Activated CD8-positive, alpha-beta T cell treated with anti-CD3 and anti-CD28 coated beads for 36 hours (primary cell): ENCODE data around the gene GRSF1. TPM values are rescaled to one million over a fixed set of nuclear protein-coding genes. Genes with fewer than 3 reads are reported as not detected.

Source experiments
- ATAC-seq: fragments of 200-7000 bp; cut with Tn5 transposase; one replicate; pipeline ENCODE4 v1.10.0; 2021; ENCODE audit warnings: mild to moderate bottlenecking, moderate library complexity
- CTCF ChIA-PET: fragments of 350-600 bp; sonication (Branson Sonifier 250); formaldehyde crosslinking; loops from one replicate; lab custom pipeline; 2021; ENCODE audit warnings: antibody characterized with exemption; lab: Charles Lee
- POLR2A ChIA-PET: fragments of 350-600 bp; sonication (Branson Sonifier 250); formaldehyde crosslinking; loops from one replicate; lab custom pipeline; 2021; ENCODE audit warnings: antibody characterized with exemption; lab: Charles Lee
- DNase-seq: peaks from one replicate; pipeline ENCODE4 v3.0.0-alpha.2; 2020
- H3K27ac Mint-ChIP-seq: one replicate; pipeline ENCODE4 v1.8.0; 2021; ENCODE audit warnings: mild to moderate bottlenecking, mixed read lengths
- H3K27me3 Mint-ChIP-seq: one replicate; pipeline ENCODE4 v1.8.0; 2021; ENCODE audit warnings: mixed read lengths
- H3K36me3 Mint-ChIP-seq: one replicate; pipeline ENCODE4 v1.8.0; 2021; ENCODE audit warnings: low read depth, mixed read lengths
- H3K4me1 Mint-ChIP-seq: one replicate; pipeline ENCODE4 v1.8.0; 2021; ENCODE audit warnings: low read depth, mixed read lengths
- H3K4me3 Mint-ChIP-seq: one replicate; pipeline ENCODE4 v1.8.0; 2021; ENCODE audit warnings: mild to moderate bottlenecking, moderate library complexity, mixed read lengths
- H3K9me3 Mint-ChIP-seq: one replicate; pipeline ENCODE4 v1.8.0; 2021; ENCODE audit warnings: mixed read lengths
- intact Hi-C: fragments of 100-400 bp; cut with micrococcal nuclease; formaldehyde crosslinking; loops from one replicate; pipeline ENCODE4 v1.10.0; 2022
- total RNA-seq, 2 experiments: library from RNA; stranded (reverse); gene quantifications; one replicate each; pipeline ENCODE4 v1.2.3, GENCODE V29; 2021
- TF ChIP-seq, protein P1 (sequence below): fragments of 200-600 bp; IDR thresholded peaks from one replicate; pipeline ENCODE4 v1.8.0; 2022; ENCODE audit warnings: antibody characterized with exemption, mild to moderate bottlenecking

GRSF1 gene
- total RNA-seq, 2 experiments from 2014 or later, result 111 to 117 TPM

DNA sequence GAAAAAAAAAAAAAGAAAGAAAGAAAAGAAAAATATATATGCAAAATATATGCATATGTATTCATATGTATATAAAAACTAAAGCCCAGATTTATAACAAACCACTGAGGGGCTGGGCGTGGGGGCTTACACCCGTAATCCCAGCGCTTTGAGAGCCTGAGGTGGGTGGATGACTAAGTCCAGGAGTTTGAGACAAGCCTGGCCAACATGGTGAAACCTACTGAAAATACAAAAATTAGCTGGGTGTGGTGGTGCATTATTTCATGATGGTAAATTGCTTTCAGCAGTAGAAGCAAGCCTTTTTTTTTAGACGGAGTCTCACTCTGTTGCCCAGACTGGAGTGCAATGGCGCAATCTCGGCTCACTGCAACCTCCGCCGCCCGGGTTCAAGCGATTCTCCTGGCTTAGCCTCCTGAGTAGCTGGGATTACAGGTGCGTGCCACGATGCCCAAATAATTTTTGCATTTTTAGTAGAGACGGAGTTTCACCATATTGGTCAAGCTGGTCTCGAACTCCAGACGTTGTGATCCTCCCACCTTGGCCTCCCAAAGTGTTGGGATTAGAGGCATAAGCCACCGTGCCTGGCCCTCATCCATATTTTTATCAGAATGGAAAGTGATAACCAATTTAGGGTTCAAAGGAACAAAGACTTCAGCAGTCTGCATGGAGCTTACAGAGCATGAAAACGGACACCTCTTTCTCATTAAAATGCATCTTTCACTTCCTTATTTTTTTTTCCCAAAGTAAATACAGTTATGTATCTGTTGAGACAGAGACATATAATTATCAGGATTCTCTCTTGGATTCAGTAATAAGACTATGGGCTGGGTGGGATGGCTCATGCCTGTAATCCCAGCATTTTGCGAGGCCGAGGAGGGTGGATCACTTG, 34.8 kb upstream of the GRSF1 start:
- ATAC-seq, result no peak
- CTCF ChIA-PET, result no interaction called here
- intact Hi-C loops, result no loop called here
- Mint-ChIP-seq H3K36me3 (no peaks in the 10 kb centered on the region), H3K27me3 (no peaks in the 10 kb centered on the region), H3K9me3 (no peaks in the 10 kb centered on the region), H3K4me1 (no peaks in the 10 kb centered on the region), H3K4me3 (no peak overlapping the region), H3K27ac (no peak overlapping the region)
- no peak for DNase-seq
- POLR2A ChIA-PET, result no interaction called here
- TF ChIP-seq, protein P1, sequence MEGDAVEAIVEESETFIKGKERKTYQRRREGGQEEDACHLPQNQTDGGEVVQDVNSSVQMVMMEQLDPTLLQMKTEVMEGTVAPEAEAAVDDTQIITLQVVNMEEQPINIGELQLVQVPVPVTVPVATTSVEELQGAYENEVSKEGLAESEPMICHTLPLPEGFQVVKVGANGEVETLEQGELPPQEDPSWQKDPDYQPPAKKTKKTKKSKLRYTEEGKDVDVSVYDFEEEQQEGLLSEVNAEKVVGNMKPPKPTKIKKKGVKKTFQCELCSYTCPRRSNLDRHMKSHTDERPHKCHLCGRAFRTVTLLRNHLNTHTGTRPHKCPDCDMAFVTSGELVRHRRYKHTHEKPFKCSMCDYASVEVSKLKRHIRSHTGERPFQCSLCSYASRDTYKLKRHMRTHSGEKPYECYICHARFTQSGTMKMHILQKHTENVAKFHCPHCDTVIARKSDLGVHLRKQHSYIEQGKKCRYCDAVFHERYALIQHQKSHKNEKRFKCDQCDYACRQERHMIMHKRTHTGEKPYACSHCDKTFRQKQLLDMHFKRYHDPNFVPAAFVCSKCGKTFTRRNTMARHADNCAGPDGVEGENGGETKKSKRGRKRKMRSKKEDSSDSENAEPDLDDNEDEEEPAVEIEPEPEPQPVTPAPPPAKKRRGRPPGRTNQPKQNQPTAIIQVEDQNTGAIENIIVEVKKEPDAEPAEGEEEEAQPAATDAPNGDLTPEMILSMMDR, result no peak

DNA sequence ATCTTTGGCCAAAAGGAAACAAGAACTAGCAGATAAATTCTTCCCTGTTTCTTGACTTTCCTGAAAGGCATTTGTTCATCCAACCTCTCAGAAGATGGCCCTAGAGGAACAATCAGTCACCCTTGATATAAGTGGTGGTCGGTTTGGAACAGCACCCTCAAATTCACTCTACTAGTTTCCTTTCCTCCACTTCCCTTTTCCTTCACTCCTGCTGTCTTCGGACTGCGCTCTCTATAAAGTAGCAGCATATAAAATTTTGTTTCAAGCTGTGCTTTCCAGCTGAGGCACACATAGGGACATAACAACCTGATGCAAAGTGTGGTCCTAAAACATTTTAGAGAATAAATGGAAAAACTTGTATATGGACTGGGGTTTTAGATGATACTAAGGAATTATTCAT, 33.5 kb upstream of the GRSF1 start:
- ChIA-PET POLR2A (no interaction called here), CTCF (no interaction called here)
- Mint-ChIP-seq H3K27me3 (no peaks in the 10 kb centered on the region), H3K9me3 (no peaks in the 10 kb centered on the region), H3K4me1 (no peaks in the 10 kb centered on the region), H3K27ac (no peak overlapping the region), H3K36me3 (no peaks in the 10 kb centered on the region), H3K4me3 (no peak overlapping the region)
- ATAC-seq (no peak), DNase-seq (no peak)
- TF ChIP-seq, protein P1, result no peak
- intact Hi-C loops, result no loop called here

DNA sequence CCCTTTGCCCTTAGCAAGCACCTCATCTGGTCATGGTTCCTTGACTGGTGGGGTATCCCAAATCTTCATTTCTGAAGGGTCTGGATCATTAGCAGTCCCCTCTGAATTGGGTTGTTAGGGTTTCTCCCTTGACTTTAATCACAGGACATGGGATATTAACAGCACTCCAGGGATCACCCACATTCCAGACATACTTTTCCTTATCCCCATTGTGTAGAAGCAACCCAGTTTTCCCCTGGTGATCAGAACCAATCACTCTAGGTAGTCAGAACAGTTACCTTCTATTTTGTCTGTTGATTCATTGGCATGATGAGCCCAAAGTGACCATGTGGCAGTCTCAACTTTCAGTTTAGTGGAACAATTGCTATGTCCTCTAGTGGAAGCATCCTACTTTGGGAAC, 29.1 kb upstream of the GRSF1 start:
- CTCF ChIA-PET, result no interaction called here

DNA sequence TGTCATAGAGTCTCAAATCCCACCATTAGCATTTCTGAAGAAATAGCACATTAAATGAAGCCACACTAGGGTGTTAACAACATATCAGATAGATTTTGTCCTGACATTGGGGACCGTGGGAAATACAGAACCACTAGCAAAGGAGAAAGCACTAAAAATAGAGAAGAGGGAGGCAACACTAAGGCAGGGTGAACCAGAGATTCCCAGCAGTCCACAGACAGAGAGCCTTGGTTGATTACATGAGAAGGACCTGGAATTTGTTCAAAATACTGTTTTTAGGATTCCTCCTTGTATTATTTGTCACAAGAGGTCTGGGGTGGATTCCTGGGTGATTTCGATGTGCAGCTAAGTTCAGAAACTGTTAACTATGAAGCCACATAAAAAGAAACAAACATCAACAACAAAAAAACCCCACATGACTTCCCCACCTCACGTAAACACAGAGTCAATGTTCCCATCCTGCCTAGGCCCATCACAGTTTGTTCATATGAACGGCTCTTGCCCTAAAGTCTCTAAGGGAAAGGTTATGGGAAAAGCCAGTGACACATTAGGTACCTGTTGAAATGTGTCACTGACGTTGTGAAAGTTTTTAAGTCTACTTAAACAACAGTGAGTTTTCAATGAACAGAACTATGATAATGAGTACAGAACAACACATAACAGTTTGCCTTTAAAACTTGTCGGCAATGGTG, 23.6 kb upstream of the GRSF1 start:
- intact Hi-C loops, result no loop called here
- ATAC-seq, result peak; percentile 91

More for the DNA sequence above, 29.1 kb upstream of the GRSF1 start:
- POLR2A ChIA-PET, result interaction anchor here (0.6 kb wide), 1 partner anchor 119 kb away, joined by 3 read pairs; no protein-coding TSS in a partner anchor
- intact Hi-C loops, result no loop called here
- H3K27ac Mint-ChIP-seq, result no peak overlapping the region
- H3K27me3 Mint-ChIP-seq, result no peaks in the 10 kb centered on the region
- DNase-seq, result no peak
- no peaks in the 10 kb centered on the region for H3K4me1 Mint-ChIP-seq
- no peaks in the 10 kb centered on the region for H3K9me3 Mint-ChIP-seq
- TF ChIP-seq, protein P1, result no peak
- no peak for ATAC-seq
- no peaks in the 10 kb centered on the region for H3K36me3 Mint-ChIP-seq
- no peak overlapping the region for H3K4me3 Mint-ChIP-seq

More for the DNA sequence above, 23.6 kb upstream of the GRSF1 start:
- CTCF ChIA-PET, result interaction anchor here (1.3 kb wide), 1 partner anchor 98 kb away, joined by 3 read pairs; no protein-coding TSS in a partner anchor
- no peaks in the 10 kb centered on the region for H3K27me3 Mint-ChIP-seq
- H3K9me3 Mint-ChIP-seq, result no peaks in the 10 kb centered on the region
- peak overlapping the region; percentile 63 for H3K27ac Mint-ChIP-seq
- POLR2A ChIA-PET, result no interaction called here
- TF ChIP-seq, protein P1, result no peak
- no peaks in the 10 kb centered on the region for H3K36me3 Mint-ChIP-seq
- H3K4me3 Mint-ChIP-seq, result no peak overlapping the region
- peaks cover 10% of the 10 kb centered on the region for H3K4me1 Mint-ChIP-seq
- DNase-seq, result peak; percentile 17
